Brain pericyte (primary cell): ENCODE data around the gene NCKAP5.
"Not testable (repeated sequence)": the region's sequence is repeated elsewhere in the genome, so short reads cannot be mapped to it uniquely, and the experiment has no call there.

ENCODE experiments used
- DNase-seq: peaks from one replicate; pipeline ENCODE4 v3.0.0-alpha.2; 2012; ENCODE audit warnings: low read depth, low spot score

Gene NCKAP5

GRCh38 chr2:133497270-133497893 is 70.9 kb downstream of the NCKAP5 start:
- DNase-seq = no peak

GRCh38 chr2:133496501-133497269 is 71.6 kb downstream of the NCKAP5 start:
- no peak for DNase-seq

DNA sequence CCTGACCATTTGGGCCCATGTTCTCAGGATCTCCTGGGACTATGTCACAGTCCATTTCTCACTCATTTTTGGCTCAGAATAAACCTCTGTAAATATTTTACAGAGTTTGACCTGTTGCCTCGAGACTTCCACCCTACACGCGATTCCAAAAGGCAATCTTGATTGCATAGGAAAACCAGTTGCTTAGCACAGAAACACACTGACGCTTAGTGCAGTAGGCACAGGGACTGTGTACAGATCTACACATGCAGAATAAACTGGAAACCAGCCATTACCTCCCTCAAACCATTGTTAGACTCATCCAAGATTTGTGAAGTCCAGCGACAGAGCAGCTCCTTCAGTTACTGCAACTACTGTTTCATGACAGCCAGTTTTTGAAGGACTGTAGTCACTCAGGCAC is 73.0 kb downstream of the NCKAP5 start:
- no peak for DNase-seq

DNA sequence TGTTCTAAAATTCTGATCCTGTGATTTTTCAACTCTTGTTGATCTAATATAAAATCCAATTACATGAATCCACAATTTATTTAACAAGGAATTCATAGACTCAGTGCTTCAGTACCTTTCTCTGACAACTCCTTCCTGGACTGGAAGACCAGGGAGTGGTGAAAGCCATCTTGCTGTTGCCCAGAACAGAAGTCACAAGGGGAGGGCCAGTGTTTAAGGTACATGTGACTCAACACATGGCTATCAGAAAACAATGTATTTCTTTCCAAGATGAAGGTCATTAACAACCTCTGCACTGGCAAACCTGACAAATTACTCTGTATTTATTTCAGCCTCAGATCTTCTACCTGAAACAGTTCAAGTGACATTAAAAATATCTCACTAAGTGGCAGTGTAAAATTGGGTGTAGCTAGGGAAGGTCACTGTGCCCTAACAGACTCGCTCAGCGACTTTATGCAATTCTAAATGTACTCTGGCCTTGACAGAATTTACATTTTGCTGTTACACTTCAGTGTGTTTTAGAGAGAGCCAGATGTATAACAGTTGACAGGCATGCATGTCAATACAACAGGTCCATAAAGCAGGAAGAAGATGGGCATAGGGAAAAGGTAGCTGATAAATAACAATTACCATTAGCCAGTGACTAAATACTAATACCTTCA is 75.4 kb downstream of the NCKAP5 start:
- DNase-seq = no peak

GRCh38 chr2:133490411-133490980 is 77.8 kb downstream of the NCKAP5 start:
- no peak for DNase-seq

DNA sequence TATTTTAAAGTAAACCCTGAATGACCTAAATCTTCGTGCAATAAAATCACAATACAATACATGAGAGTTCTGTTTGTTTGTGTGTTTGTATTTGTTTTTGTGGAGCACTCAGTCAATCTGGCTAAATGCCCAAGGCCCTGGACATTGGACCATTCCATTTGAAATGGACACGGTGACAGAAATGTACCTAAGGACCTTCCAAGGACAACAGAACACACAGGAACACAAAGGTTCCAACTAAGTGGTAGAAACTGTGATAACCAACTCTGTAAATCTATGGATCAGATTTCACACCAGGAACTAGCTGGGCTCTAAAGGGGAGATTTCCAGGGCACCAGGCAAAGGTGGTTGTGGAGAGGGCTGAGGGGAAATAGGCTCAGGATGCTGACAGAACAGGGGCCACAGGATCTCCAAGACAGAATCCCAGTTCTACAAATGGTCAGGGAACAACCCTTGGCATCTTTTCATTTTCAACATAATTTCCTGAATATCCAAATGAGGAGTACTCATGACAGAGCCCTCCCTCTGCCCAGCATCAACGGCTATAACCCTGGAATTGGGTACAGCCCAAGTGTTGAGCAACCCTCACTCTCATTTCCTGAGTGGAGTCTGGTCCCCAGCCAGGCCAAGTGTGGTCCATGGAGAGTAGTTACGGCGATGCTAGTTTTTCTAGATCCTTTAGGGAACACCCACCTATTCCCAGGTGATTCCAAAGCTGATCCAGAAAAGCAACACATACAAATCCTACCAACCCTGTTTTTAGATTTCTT is 78.4 kb downstream of the NCKAP5 start:
- no peak for DNase-seq

DNA sequence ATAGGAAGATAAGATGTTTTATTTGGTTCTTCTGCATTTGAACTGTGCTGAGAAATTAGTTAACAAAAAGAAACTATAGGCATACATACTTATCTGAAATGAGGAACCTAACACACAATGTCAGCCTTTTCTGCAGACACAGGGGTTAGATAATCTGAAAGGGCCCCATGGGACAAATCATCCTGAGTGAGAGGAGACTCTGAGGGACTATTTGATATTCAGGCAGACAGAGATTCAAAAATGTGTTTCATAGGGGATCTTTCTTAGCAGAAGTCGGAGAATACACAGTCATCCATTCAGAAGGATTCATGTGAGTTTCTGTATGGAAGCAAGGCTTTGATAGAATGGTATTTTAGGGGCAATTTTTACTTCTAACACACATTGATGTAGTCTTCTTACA is 79.1 kb downstream of the NCKAP5 start:
- DNase-seq = no peak

DNA sequence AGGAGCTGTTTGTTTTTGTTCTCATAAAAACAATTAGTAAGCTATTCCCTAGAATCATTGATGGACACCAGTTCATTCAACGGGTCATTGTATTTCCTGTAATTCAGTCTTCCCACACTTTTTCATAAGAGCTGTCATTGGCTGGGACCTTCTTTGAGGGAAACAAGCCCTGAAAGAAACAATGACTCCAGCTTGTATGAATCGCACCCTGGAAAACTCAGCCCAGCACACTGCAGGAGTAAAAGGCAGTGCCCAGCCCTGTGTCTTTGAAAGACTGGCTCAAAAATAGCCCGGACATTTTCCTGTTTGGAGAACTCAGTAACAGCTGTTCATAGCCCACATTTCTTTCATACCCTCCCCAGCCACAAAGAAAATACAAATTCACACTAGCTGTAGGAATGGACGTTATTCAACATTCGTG is 81.5 kb downstream of the NCKAP5 start:
- no peak for DNase-seq

- DNase-seq = no peak
Measured at GRCh38 chr2:133485868-133486267, 82.4 kb downstream of the NCKAP5 start.

GRCh38 chr2:133484784-133485183 is 83.5 kb downstream of the NCKAP5 start:
- no peak for DNase-seq

- no peak for DNase-seq
Measured at GRCh38 chr2:133484106-133484505, 84.2 kb downstream of the NCKAP5 start.

- no peak for DNase-seq
Measured at GRCh38 chr2:133483181-133483580, 85.1 kb downstream of the NCKAP5 start.

GRCh38 chr2:133480707-133481429 is 87.4 kb downstream of the NCKAP5 start:
- no peak for DNase-seq

DNA sequence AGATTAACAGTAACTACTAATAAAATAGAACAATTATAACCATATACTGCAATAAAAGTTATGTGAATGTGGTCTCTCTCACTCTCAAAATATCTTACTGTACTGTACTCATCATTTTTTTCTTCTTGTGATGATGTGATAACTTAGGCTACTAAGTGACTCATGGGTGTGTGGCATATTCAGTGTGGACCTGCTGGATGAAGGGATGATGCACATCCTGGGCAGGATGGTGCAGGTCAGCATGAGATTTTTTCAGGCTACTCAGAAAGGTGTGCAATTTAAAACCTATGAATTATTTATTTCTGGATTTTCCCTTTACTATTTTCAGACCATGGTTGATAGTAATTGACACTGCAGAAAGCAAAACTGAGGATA is 90.7 kb downstream of the NCKAP5 start:
- DNase-seq = no peak

GRCh38 chr2:133476931-133477615 is 91.2 kb downstream of the NCKAP5 start:
- DNase-seq = no peak

DNA sequence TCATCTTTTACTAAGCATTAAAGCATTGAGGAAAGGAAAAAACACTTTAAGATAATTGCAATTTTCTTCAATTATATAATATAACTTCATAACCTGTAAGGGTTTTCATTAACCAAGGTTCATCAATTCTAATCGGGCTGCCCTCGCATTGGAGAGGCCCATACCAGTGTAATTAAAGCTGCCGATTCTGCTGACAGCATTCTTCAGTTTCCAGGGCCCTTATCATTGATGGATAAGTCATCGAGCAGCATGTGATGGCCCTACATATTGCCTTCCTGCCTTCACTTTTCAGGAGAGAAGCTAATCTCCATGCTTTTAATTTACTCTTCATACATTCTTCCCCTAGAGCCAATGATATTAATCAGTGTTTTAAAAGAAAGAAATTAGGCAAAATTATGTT is 92.0 kb downstream of the NCKAP5 start:
- no peak for DNase-seq

- no peak for DNase-seq
Measured at GRCh38 chr2:133475610-133476009, 92.7 kb downstream of the NCKAP5 start.

DNA sequence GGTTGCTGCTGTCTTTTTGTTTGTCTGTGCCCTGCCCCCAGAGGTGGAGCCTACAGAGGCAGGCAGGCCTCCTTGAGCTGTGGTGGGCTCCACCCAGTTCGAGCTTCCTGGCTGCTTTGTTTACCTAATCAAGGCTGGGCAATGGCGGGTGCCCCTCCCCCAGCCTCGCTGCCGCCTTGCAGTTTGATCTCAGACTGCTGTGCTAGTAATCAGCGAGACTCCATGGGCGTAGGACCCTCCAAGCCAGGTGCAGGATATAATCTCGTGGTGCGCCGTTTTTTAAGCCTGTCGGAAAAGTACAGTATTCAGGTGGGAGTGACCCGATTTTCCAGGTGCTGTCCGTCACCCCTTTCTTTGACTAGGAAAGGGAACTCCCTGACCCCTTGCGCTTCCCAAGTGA is 97.8 kb downstream of the NCKAP5 start:
- DNase-seq = not testable (repeated sequence)

GRCh38 chr2:133462811-133463210 is 105.5 kb downstream of the NCKAP5 start:
- no peak for DNase-seq

DNA sequence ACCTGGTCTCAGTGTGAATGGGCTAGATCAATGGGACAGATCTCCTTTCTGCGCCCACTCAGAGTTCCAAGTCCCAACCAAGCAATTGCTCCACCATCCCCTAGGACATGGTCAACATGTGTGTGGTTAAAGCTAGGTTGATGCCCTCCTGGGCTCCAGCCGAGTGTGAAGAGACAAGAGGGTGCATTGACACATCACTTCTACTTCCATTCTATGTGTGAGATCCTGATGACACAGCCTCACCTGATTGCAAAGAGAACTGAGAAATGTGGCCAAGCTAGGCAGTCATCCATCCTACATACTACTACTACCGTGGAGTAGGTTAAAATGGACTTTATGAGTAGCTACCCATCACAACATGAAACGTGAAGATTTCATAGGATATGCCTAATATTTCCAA is 106.8 kb downstream of the NCKAP5 start:
- DNase-seq = no peak

DNA sequence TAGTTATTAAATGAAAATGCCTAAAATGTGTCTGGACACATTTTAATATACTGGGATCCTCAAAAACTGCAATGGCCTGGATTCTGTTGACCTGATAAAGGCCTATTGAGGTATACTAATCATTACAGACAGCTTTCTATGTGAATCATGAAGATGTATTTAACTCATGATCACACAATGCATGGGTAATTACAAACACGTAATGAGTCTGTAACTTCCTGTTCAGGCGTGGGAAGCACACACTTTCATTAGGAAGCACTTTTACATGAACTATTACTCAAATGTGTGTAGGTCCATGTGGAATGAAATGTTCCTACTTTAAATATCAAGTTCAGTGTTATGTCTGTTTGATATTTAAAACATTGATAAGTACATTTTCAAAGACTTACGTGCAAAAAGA is 108.7 kb downstream of the NCKAP5 start:
- DNase-seq = no peak
